Measurements from ENCODE around the gene SNX14. TPM values are rescaled to one million over a fixed set of nuclear protein-coding genes. Genes with fewer than 3 reads are reported as not detected.

Gene SNX14
- total RNA-seq, 5 donors from 2014 or later (not counting 1 experiment from before 2014, with no cell fraction given) = 46.3 to 63.3 (median 53.7) TPM

DNA sequence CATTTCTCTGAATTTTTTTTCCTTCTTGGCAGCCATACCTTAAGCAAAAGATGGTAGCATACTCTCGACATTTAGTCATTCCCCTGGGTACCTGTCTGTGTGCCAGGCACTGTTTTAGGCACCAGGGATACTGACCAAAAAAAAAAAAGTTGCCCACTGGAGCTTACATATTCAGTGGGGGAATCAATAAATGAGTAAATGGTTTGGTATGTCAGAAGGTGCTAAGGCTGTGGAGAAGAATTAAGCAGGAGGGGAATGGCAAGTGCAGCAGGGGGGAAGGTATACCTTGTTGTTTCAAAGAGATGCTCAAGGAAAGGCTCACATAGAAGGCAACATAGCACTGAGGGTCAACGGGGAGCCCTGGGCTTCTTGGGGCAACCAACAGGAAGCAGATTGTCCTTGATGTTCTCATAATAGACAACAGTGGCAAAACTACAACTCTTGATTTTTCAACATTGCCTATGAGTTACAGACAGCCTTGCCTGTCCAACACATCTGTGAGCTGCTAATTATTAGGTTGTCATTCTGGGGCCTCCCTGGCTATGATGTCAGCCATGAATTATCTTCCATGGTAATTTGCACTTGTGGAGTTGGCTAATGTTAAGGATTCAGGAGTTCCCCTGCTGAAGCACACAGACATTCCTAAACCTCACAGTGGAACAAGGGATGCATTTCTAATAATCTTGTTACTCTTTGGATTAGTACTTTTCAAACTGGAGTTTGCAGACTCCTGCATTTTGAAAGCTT lies 124.2 kb downstream of the SNX14 start:
- no peak for DNase-seq
- Mint-ChIP-seq H3K4me1 (peaks cover 15 to 21% (median 19%) of the 10 kb centered on the region in 3 donors), H3K27ac (no peak overlapping the region), H3K4me3 (no peak overlapping the region), H3K27me3 (peaks cover 0 to 7% of the 10 kb centered on the region in 2 donors), H3K9me3 (no peaks in the 10 kb centered on the region), H3K36me3 (no peaks in the 10 kb centered on the region)
- Histone ChIP-seq H3K36me3 (ENCODE audit: control insufficient read depth in 2 of 2, extremely low read depth in 1 of 2, insufficient read depth in 1 of 2, low read length in 1 of 2) (no peaks in the 10 kb centered on the region), H3K4me1 (ENCODE audit: control insufficient read depth in 1 of 2, extremely low read depth in 1 of 2, insufficient read depth in 2 of 2, low read length in 2 of 2) (peaks cover 11 to 15% of the 10 kb centered on the region in 2 experiments), H3K9me3 (no peaks in the 10 kb centered on the region), H3K4me3 (ENCODE audit: control insufficient read depth in 1 of 2, extremely low read depth in 1 of 2, low read length in 1 of 2) (no peak overlapping the region), H3K27ac (ENCODE audit: low read length) (no peak overlapping the region), H3K27me3 (replicated peaks in 1 of 2; ENCODE audit: control insufficient read depth in 2 of 2, extremely low read depth in 1 of 2, insufficient read depth in 2 of 2, low read length in 1 of 2) (peaks cover 0 to 8% of the 10 kb centered on the region in 2 experiments)
- CTCF ChIA-PET = interaction anchor here in 1 of 2 donors (1.1 kb wide), 1 partner anchor 13 kb away, joined by 4 read pairs; no protein-coding TSS in a partner anchor
- ATAC-seq (replicated peaks in 1 of 4) = no peak
- WGBS (ENCODE audit: insufficient coverage) = no CpG with 5 or more reads among the region's 2 CpGs
- POLR2A ChIA-PET = interaction anchor here in 1 of 2 donors (0.6 kb wide), 1 partner anchor 9 kb away, joined by 4 read pairs; no protein-coding TSS in a partner anchor

DNA sequence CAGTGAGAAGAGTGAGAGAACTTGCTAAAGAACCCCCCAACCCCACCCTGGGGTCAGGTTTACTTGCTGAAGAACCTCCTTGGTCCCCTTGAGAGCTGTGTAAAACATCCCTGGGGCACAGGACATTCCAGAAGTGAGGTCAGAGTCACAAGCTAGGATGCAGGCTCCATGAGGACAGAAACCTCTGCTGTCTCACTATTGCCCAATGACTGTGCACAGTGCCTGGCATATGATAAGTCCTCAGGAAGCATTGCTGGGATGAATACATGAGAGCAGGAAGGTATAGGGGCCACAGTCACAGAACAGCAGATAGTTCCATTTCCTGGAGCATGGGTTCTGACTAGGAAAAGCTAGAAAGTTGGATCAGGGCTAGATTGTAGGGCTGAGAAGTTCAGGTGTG lies 125.3 kb downstream of the SNX14 start:
- H3K4me1 ChIP-seq (ENCODE audit: control insufficient read depth in 1 of 2, extremely low read depth in 1 of 2, insufficient read depth in 2 of 2, low read length in 2 of 2) = peaks cover 11 to 15% of the 10 kb centered on the region in 2 experiments
- peaks cover 23 to 31% (median 29%) of the 10 kb centered on the region in 3 donors for H3K4me1 Mint-ChIP-seq
- no peaks in the 10 kb centered on the region for H3K36me3 Mint-ChIP-seq

DNA sequence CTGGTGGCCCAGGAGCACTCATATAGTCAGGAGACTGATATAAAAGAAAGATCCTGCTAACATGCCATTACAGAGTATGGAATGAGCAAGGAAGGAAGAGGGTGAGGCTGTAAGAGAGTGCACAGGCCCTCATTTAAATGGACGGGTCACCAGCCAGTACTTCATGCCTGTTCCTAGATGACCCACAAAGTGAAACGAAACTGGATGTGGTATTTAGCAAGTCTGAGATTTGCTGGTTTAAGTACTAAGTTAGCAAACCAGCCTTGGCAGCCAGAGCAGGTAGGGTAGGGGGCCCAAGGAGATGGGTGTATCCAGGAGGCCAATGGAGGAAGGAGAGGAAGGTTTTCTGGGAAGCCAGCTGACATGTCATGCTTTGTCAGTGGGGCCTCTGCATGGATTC lies 127.9 kb downstream of the SNX14 start:
- 62% methylated on average over 2 of the region's 2 CpGs for WGBS (ENCODE audit: insufficient coverage)
- no peak overlapping the region for H3K27ac ChIP-seq (ENCODE audit: low read length)
- H3K4me1 Mint-ChIP-seq = peaks cover 47 to 57% (median 53%) of the 10 kb centered on the region in 3 donors
- peaks cover 26 to 34% of the 10 kb centered on the region in 2 experiments for H3K4me1 ChIP-seq (ENCODE audit: control insufficient read depth in 1 of 2, extremely low read depth in 1 of 2, insufficient read depth in 2 of 2, low read length in 2 of 2)
- peak overlapping the region in 1 of 3 donors; percentile 8 for H3K4me3 Mint-ChIP-seq
- no peaks in the 10 kb centered on the region for H3K9me3 Mint-ChIP-seq
- peak overlapping the region; percentile 47 to 85 for H3K27ac Mint-ChIP-seq
- ChIA-PET POLR2A (no interaction called here), CTCF (interaction anchor here (0.6 to 1.3 kb wide), 2 partner anchors 17 to 32 kb away, joined by 3 read pairs; no protein-coding TSS in a partner anchor)
- H3K27me3 ChIP-seq (replicated peaks in 1 of 2; ENCODE audit: control insufficient read depth in 2 of 2, extremely low read depth in 1 of 2, insufficient read depth in 2 of 2, low read length in 1 of 2) = peaks cover 0 to 8% of the 10 kb centered on the region in 2 experiments
- H3K36me3 Mint-ChIP-seq = no peaks in the 10 kb centered on the region
- DNase-seq = no peak
- peaks cover 0 to 13% of the 10 kb centered on the region in 2 donors for H3K27me3 Mint-ChIP-seq
- H3K36me3 ChIP-seq (ENCODE audit: control insufficient read depth in 2 of 2, extremely low read depth in 1 of 2, insufficient read depth in 1 of 2, low read length in 1 of 2) = no peaks in the 10 kb centered on the region
- no peaks in the 10 kb centered on the region for H3K9me3 ChIP-seq
- H3K4me3 ChIP-seq (ENCODE audit: control insufficient read depth in 1 of 2, extremely low read depth in 1 of 2, low read length in 1 of 2) = peak overlapping the region in 1 of 2 donors; percentile 20
- peak in 1 of 4 experiments; percentile 18 for ATAC-seq (replicated peaks in 1 of 4)

More for the DNA sequence above, 125.3 kb downstream of the SNX14 start:
- no peak overlapping the region for H3K4me3 Mint-ChIP-seq
- POLR2A ChIA-PET = no interaction called here
- peaks cover 0 to 7% of the 10 kb centered on the region in 2 donors for H3K27me3 Mint-ChIP-seq
- no peak for DNase-seq
- CTCF ChIA-PET = no interaction called here
- no peak for ATAC-seq (replicated peaks in 1 of 4)
- no peaks in the 10 kb centered on the region for H3K9me3 Mint-ChIP-seq
- no peak overlapping the region for H3K27ac Mint-ChIP-seq
- H3K36me3 ChIP-seq (ENCODE audit: control insufficient read depth in 2 of 2, extremely low read depth in 1 of 2, insufficient read depth in 1 of 2, low read length in 1 of 2) = no peaks in the 10 kb centered on the region
- H3K27ac ChIP-seq (ENCODE audit: low read length) = no peak overlapping the region
- no peaks in the 10 kb centered on the region for H3K9me3 ChIP-seq
- H3K27me3 ChIP-seq (replicated peaks in 1 of 2; ENCODE audit: control insufficient read depth in 2 of 2, extremely low read depth in 1 of 2, insufficient read depth in 2 of 2, low read length in 1 of 2) = peaks cover 0 to 8% of the 10 kb centered on the region in 2 experiments
- H3K4me3 ChIP-seq (ENCODE audit: control insufficient read depth in 1 of 2, extremely low read depth in 1 of 2, low read length in 1 of 2) = no peak overlapping the region

DNA sequence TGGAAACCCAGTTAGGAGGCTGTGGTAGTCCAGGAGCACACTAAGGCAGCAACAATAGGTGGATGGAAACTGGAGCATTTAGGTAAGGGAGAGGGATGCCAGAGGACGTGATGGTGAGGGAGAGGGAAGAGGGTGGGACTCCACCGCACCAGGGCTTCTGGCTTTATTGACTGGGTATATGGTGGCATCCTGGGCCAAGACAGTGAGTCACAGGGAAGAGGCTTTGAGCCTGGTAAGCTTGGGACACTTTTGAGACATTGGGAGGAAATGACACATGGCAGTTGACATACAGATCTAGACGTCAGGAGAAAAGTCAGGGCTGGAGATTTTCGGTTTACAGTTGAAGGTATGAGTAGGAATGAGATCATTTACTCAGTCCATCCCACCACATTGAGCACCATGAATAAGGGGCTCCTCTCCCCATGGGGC lies 128.9 kb downstream of the SNX14 start:
- H3K4me1 Mint-ChIP-seq = peaks cover 54 to 65% (median 58%) of the 10 kb centered on the region in 3 donors
- ChIA-PET CTCF (no interaction called here), POLR2A (no interaction called here)
- H3K9me3 Mint-ChIP-seq = no peaks in the 10 kb centered on the region
- ATAC-seq (replicated peaks in 1 of 4) (no peak), DNase-seq (peak in 1 of 35 experiments; percentile 23)
- H3K9me3 ChIP-seq = no peaks in the 10 kb centered on the region
- peaks cover 0 to 13% of the 10 kb centered on the region in 2 donors for H3K27me3 Mint-ChIP-seq
- no peaks in the 10 kb centered on the region for H3K36me3 Mint-ChIP-seq
- H3K27ac ChIP-seq (ENCODE audit: low read length) = no peak overlapping the region
- peaks cover 0 to 8% of the 10 kb centered on the region in 2 experiments for H3K27me3 ChIP-seq (replicated peaks in 1 of 2; ENCODE audit: control insufficient read depth in 2 of 2, extremely low read depth in 1 of 2, insufficient read depth in 2 of 2, low read length in 1 of 2)
- H3K27ac Mint-ChIP-seq = peak overlapping the region; percentile 71 to 85
- H3K4me3 Mint-ChIP-seq = peak overlapping the region in 1 of 3 donors; percentile 10
- H3K4me1 ChIP-seq (ENCODE audit: control insufficient read depth in 1 of 2, extremely low read depth in 1 of 2, insufficient read depth in 2 of 2, low read length in 2 of 2) = peaks cover 31 to 38% of the 10 kb centered on the region in 2 experiments
- WGBS (ENCODE audit: insufficient coverage) = 83% methylated on average over 2 of the region's 4 CpGs
- no peaks in the 10 kb centered on the region for H3K36me3 ChIP-seq (ENCODE audit: control insufficient read depth in 2 of 2, extremely low read depth in 1 of 2, insufficient read depth in 1 of 2, low read length in 1 of 2)
- H3K4me3 ChIP-seq (ENCODE audit: control insufficient read depth in 1 of 2, extremely low read depth in 1 of 2, low read length in 1 of 2) = no peak overlapping the region

DNA sequence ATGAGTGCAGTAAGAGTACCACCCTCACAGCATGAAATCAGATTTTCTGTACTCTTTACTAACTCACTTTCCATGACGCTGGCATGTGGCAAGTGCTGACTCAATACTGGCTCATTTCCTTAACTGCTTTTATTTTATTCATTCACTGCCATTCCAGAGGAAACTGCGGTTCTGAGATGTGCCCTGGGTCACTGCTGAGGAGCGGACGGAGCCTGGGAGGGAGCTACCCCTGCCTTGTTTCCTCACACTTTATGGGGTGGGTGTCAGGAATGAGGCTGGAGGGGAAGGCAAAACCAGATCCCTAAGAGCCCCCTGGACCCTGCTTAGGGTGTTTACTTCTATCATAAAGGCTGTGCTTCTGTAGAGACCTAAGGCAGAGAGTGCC lies 129.4 kb downstream of the SNX14 start:
- Mint-ChIP-seq H3K27me3 (peaks cover 0 to 13% of the 10 kb centered on the region in 2 donors), H3K9me3 (no peaks in the 10 kb centered on the region), H3K27ac (peak overlapping the region; percentile 71 to 85), H3K4me1 (peaks cover 59 to 68% (median 62%) of the 10 kb centered on the region in 3 donors), H3K4me3 (peak overlapping the region in 1 of 3 donors; percentile 10), H3K36me3 (no peaks in the 10 kb centered on the region)
- ChIA-PET POLR2A (interaction anchor here in 1 of 2 donors (0.6 kb wide), 1 partner anchor 547 kb away, joined by 8 read pairs; no protein-coding TSS in a partner anchor), CTCF (interaction anchor here in 1 of 2 donors (1.2 kb wide), 2 partner anchors 9 to 109 kb away, joined by 3 read pairs; no protein-coding TSS in a partner anchor)
- Histone ChIP-seq H3K27ac (ENCODE audit: low read length) (no peak overlapping the region), H3K27me3 (replicated peaks in 1 of 2; ENCODE audit: control insufficient read depth in 2 of 2, extremely low read depth in 1 of 2, insufficient read depth in 2 of 2, low read length in 1 of 2) (peaks cover 0 to 8% of the 10 kb centered on the region in 2 experiments), H3K4me3 (ENCODE audit: control insufficient read depth in 1 of 2, extremely low read depth in 1 of 2, low read length in 1 of 2) (no peak overlapping the region), H3K9me3 (no peaks in the 10 kb centered on the region), H3K4me1 (ENCODE audit: control insufficient read depth in 1 of 2, extremely low read depth in 1 of 2, insufficient read depth in 2 of 2, low read length in 2 of 2) (peaks cover 31 to 38% of the 10 kb centered on the region in 2 experiments), H3K36me3 (ENCODE audit: control insufficient read depth in 2 of 2, extremely low read depth in 1 of 2, insufficient read depth in 1 of 2, low read length in 1 of 2) (no peaks in the 10 kb centered on the region)
- 0% methylated on average over 1 of the region's 4 CpGs for WGBS (ENCODE audit: insufficient coverage)
- no peak for ATAC-seq (replicated peaks in 1 of 4)
- no peak for DNase-seq

DNA sequence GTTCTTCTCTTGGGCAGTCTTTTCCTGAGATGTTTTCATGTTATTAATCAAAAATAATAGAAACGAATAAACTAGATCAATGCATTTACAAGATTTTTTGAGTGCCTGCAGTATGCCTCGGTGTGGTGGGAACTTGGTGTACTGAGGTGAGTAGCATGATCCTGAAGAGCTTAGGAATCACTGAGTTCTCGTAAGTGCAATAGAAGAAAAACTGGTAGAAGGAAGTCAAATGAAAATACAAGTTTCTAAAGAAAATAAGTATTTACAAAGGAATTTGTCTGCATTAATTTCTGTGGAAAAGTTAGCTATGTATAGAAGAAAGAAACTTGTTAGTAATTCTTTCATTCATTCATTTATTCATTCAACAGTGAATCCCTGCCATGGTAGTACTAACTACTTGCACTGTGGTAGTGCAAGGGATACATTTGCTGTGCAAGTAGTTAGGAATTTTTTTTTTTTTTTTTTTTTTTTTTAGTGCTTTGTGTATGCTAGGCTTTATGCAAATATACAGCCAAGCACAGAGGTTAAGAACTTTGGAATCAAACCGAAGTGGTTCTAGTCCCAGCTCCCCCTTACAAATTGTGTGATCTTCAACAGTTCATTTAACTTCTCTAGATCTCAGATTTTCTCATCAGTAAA lies 129.9 kb downstream of the SNX14 start:
- H3K4me1 Mint-ChIP-seq = peaks cover 62 to 73% (median 67%) of the 10 kb centered on the region in 3 donors
- no peaks in the 10 kb centered on the region for H3K9me3 Mint-ChIP-seq
- ATAC-seq (replicated peaks in 1 of 4) (no peak), DNase-seq (no peak)
- peaks cover 0 to 13% of the 10 kb centered on the region in 2 donors for H3K27me3 Mint-ChIP-seq
- ChIA-PET CTCF (interaction anchor here (0.9 to 2.0 kb wide), 4 partner anchors 9 to 109 kb away, joined by 3 to 7 read pairs (median 3); no protein-coding TSS in a partner anchor), POLR2A (interaction anchor here in 1 of 2 donors (0.5 to 0.7 kb wide), 3 partner anchors 12 to 548 kb away, joined by 3 to 8 read pairs (median 5); no protein-coding TSS in a partner anchor)
- H3K4me1 ChIP-seq (ENCODE audit: control insufficient read depth in 1 of 2, extremely low read depth in 1 of 2, insufficient read depth in 2 of 2, low read length in 2 of 2) = peaks cover 31 to 38% of the 10 kb centered on the region in 2 experiments
- H3K9me3 ChIP-seq = no peaks in the 10 kb centered on the region
- no peaks in the 10 kb centered on the region for H3K36me3 Mint-ChIP-seq
- WGBS (ENCODE audit: insufficient coverage) = 70% methylated on average over 2 of the region's 4 CpGs
- no peak overlapping the region for H3K27ac ChIP-seq (ENCODE audit: low read length)
- peak overlapping the region in 1 of 2 donors; percentile 85 for H3K27ac Mint-ChIP-seq
- no peak overlapping the region for H3K4me3 Mint-ChIP-seq
- no peaks in the 10 kb centered on the region for H3K36me3 ChIP-seq (ENCODE audit: control insufficient read depth in 2 of 2, extremely low read depth in 1 of 2, insufficient read depth in 1 of 2, low read length in 1 of 2)
- peaks cover 0 to 8% of the 10 kb centered on the region in 2 experiments for H3K27me3 ChIP-seq (replicated peaks in 1 of 2; ENCODE audit: control insufficient read depth in 2 of 2, extremely low read depth in 1 of 2, insufficient read depth in 2 of 2, low read length in 1 of 2)
- no peak overlapping the region for H3K4me3 ChIP-seq (ENCODE audit: control insufficient read depth in 1 of 2, extremely low read depth in 1 of 2, low read length in 1 of 2)
